ENCODE results near the gene SLX9. TPM values are rescaled to one million over a fixed set of nuclear protein-coding genes. Genes with fewer than 3 reads are reported as not detected.

The SLX9 gene
- total RNA-seq, 1 donor from 2014 or later, result 8.3 TPM

DNA sequence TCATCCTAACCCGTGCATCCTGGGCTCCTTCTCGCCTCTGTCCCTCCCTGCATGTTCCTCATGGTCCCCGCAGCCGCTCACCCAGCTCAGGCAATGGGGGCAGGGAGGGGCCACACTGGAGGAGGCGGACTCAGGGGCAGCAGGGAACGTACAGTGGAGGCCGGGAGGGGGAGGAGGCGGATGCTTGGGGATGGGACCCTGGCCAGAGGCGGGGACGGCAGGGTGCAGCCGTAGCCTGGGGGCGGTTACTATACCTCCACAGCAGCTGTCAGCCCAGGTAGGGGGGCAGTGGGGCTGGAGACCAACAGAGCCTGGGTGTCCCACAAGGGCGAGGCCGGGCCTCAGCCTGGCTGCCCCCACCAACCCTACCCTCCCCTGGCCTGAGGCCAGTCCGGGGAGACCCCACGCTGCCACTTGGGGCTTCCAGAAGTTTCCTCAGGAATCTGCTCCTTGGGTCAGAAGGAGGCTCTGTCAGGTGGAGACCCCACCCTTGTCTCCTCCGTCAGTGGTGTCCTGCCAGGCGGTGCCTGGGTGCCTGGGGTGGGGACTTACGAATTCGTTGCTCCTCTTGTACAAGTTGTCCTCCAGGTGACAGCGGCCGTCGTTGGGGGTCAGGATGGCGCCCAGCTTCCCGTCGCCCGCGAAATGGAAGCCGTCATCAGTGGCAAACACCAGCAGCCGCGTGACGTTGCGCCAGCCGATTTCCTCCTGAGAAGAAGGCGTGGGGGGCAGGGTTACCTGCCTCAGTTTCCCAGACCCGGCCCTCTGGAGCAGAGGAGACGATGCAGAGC lies 39.9 kb upstream of the SLX9 start:
- Histone ChIP-seq H3K27me3 (no peaks in the 10 kb centered on the region), H3K9me3 (no peaks in the 10 kb centered on the region), H3K4me1 (no peaks in the 10 kb centered on the region), H3K36me3 (no peaks in the 10 kb centered on the region), H3K4me3 (no peak overlapping the region), H3K27ac (no peak overlapping the region)
- DNase-seq (ENCODE audit: extremely low spot score in 2 of 2), result no peak
- TF ChIP-seq, protein P1, sequence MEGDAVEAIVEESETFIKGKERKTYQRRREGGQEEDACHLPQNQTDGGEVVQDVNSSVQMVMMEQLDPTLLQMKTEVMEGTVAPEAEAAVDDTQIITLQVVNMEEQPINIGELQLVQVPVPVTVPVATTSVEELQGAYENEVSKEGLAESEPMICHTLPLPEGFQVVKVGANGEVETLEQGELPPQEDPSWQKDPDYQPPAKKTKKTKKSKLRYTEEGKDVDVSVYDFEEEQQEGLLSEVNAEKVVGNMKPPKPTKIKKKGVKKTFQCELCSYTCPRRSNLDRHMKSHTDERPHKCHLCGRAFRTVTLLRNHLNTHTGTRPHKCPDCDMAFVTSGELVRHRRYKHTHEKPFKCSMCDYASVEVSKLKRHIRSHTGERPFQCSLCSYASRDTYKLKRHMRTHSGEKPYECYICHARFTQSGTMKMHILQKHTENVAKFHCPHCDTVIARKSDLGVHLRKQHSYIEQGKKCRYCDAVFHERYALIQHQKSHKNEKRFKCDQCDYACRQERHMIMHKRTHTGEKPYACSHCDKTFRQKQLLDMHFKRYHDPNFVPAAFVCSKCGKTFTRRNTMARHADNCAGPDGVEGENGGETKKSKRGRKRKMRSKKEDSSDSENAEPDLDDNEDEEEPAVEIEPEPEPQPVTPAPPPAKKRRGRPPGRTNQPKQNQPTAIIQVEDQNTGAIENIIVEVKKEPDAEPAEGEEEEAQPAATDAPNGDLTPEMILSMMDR (IDR thresholded peaks at IDR 0.05), result no peak
- TF ChIP-seq POLR2A (IDR thresholded peaks at IDR 0.05) (no peak), POLR2AphosphoS5 (IDR thresholded peaks at IDR 0.05; ENCODE audit: insufficient read depth in 1 of 2, low read depth in 1 of 2) (no peak)
- intact Hi-C loops (cut with DNase I), result no loop called here

DNA sequence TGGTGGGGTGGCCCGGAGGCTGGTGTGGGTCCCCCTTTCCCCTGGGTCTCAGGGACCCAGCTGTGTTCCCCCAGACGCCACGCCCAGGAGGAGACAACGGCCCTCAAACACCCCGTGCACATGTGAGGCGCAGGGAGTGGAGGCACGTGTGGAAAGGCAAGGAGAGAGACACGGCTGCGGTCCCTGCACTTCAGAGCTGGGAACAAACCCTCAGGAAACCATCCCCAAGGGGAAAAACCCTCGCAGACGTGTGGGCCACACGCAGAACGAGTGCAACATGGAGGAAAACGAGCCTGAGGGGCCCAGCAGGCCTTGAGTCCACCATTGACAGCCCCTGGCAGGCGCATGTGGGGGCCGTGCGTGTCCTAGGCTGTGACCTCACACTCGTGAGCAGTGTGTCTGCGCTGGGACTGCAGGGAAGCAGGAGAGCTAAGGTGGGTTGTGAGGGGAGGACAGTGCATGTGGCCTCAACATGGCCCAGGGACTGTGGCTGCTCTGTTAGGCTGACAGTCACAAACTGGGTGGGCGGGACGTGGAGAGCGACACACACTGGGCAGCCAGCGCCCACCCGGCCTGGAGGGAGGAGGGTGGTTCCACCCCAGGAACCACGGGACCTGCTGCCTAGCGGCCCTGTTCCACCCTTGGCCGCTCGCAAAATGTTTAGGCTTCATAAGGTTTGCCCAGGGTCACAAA lies 39.1 kb upstream of the SLX9 start:
- no peak for DNase-seq (ENCODE audit: extremely low spot score in 2 of 2)
- no peaks in the 10 kb centered on the region for H3K27me3 ChIP-seq

DNA sequence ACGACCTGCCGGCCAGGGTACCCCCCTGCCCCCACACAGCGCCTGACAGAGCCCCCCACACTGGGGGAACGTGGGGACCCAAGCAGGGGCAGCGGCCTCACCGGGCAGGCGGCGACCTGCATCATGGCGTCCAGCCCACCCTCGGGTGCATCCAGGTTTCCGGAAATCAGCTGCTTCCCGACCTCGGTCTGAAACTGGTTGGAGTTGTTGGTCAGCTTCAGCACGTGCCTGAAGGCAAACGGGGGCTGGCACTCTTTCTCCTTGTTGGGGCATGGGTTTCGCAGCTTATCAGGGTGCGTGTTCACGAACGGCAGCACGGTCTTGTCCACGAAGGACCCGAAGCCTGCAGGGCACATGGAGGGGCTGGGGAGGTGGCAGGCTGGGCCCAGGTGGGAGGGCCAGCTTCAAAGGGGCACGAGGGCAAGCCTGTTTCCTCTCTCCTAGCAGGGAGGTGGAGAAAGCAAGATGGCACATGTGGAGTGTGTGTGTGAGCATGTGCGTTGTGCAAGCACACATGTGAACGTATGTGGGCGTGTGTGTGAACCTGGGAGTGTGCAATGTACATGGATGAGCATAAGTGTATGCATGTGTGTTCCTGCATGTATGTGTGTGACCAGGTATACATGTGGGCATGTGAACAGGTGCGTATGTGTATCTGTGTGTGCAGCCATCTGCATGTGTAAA lies 38.3 kb upstream of the SLX9 start:
- Histone ChIP-seq H3K4me3 (no peak overlapping the region), H3K36me3 (no peaks in the 10 kb centered on the region), H3K9me3 (no peaks in the 10 kb centered on the region), H3K4me1 (no peaks in the 10 kb centered on the region), H3K27me3 (no peaks in the 10 kb centered on the region), H3K27ac (no peak overlapping the region)
- DNase-seq (ENCODE audit: extremely low spot score in 2 of 2), result no peak
- intact Hi-C loops (cut with DNase I), result no loop called here
- TF ChIP-seq, protein P1 (IDR thresholded peaks at IDR 0.05), result no peak
- TF ChIP-seq POLR2A (IDR thresholded peaks at IDR 0.05), result no peak
- no peak for TF ChIP-seq POLR2AphosphoS5 (IDR thresholded peaks at IDR 0.05; ENCODE audit: insufficient read depth in 1 of 2, low read depth in 1 of 2)

More for the DNA sequence above, 39.1 kb upstream of the SLX9 start:
- Histone ChIP-seq H3K4me1 (no peaks in the 10 kb centered on the region), H3K4me3 (no peak overlapping the region), H3K36me3 (no peaks in the 10 kb centered on the region), H3K27ac (no peak overlapping the region), H3K9me3 (no peaks in the 10 kb centered on the region)
- intact Hi-C loops (cut with DNase I), result no loop called here
- TF ChIP-seq POLR2A (IDR thresholded peaks at IDR 0.05) (no peak), POLR2AphosphoS5 (IDR thresholded peaks at IDR 0.05; ENCODE audit: insufficient read depth in 1 of 2, low read depth in 1 of 2) (no peak)
- TF ChIP-seq, protein P1 (IDR thresholded peaks at IDR 0.05), result no peak

DNA sequence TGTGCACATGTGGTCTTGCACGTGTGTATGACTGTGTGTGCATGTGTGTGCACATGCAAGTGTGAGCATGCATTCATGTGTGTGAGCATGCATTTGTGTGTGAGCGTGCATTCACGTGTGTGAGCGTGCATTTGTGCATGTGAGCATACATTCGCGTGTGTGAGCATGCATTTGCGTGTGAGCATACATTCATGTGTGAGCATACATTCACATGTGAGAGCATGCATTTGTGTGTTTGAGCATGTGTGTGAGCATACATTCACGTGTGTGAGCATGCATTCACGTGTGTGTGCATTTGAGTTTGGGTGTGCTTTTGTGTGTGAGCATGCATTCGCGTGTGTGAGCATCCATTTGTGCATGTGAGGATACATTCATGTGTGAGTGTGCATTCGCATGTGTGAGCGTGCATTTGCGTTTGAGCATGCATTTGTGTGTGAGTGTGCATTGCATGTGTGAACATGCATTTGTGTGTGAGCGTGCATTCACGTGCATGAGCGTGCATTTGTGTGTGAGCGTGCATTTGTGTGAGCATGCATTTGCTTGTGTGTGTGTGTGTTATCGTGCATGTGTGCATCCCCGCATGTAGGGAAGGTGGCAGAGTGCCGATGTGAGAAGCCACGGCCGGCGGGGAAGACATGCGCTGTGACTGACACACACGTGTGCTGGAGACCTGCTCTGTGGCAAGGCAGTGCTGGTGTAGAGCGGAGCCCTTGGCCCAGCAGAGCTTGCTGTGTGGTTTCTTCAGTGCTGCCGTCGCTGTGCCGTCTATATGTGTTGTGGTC lies 37.4 kb upstream of the SLX9 start:
- TF ChIP-seq POLR2A (IDR thresholded peaks at IDR 0.05), result no peak
- no peak for TF ChIP-seq POLR2AphosphoS5 (IDR thresholded peaks at IDR 0.05; ENCODE audit: insufficient read depth in 1 of 2, low read depth in 1 of 2)
- TF ChIP-seq, protein P1 (IDR thresholded peaks at IDR 0.05), result no peak
- H3K9me3 ChIP-seq, result no peaks in the 10 kb centered on the region
- H3K27ac ChIP-seq, result no peak overlapping the region
- H3K27me3 ChIP-seq, result no peaks in the 10 kb centered on the region
- no peaks in the 10 kb centered on the region for H3K36me3 ChIP-seq
- no peaks in the 10 kb centered on the region for H3K4me1 ChIP-seq
- intact Hi-C loops (cut with DNase I), result no loop called here
- no peak for DNase-seq (ENCODE audit: extremely low spot score in 2 of 2)
- H3K4me3 ChIP-seq, result no peak overlapping the region
